Bronchial epithelial cell (primary cell): ENCODE data around the gene CHRD. TPM values are rescaled to one million over a fixed set of nuclear protein-coding genes. Genes with fewer than 3 reads are reported as not detected.
A peak's percentile ranks its signal among the peaks of the same experiment; 100 is the strongest.

Experiments
- DNase-seq: peaks from one replicate; pipeline ENCODE4 v3.0.0-alpha.2; 2010; ENCODE audit warnings: low read depth
- FAIRE-seq: peaks from 2 replicates; lab custom pipeline; 2011; peaks lifted over from hg19 to GRCh38; lab: Jason Lieb, UNC
- H3K27me3 ChIP-seq: 2 replicates; pipeline ENCODE4 v1.5.1; 2011; ENCODE audit warnings: low read length; ENCODE audit not compliant: control insufficient read depth, insufficient read depth
- H3K36me3 ChIP-seq: 2 replicates; pipeline ENCODE4 v1.5.1; 2011; ENCODE audit warnings: low read length; ENCODE audit not compliant: control insufficient read depth, insufficient read depth
- H3K4me3 ChIP-seq: 2 replicates; pipeline ENCODE4 v1.5.1; 2011; ENCODE audit warnings: mild to moderate bottlenecking, low read depth, low read length, control low read depth
- total RNA-seq: library from RNA; depleted of rRNA; stranded (reverse); fragments of >200 nt; gene quantifications from 2 replicates; pipeline ENCODE4 v1.2.1, GENCODE V29; 2014
- TF ChIP-seq, protein P1 (sequence below): IDR thresholded peaks from 2 replicates; pipeline ENCODE4 v1.5.1; 2011; ENCODE audit warnings: mild to moderate bottlenecking, moderate library complexity, low read length, control low read depth, inconsistent platforms; ENCODE audit not compliant: insufficient read depth, severe bottlenecking

CHRD gene
- total RNA-seq, 1 donor from 2014 or later, result not detected

DNA sequence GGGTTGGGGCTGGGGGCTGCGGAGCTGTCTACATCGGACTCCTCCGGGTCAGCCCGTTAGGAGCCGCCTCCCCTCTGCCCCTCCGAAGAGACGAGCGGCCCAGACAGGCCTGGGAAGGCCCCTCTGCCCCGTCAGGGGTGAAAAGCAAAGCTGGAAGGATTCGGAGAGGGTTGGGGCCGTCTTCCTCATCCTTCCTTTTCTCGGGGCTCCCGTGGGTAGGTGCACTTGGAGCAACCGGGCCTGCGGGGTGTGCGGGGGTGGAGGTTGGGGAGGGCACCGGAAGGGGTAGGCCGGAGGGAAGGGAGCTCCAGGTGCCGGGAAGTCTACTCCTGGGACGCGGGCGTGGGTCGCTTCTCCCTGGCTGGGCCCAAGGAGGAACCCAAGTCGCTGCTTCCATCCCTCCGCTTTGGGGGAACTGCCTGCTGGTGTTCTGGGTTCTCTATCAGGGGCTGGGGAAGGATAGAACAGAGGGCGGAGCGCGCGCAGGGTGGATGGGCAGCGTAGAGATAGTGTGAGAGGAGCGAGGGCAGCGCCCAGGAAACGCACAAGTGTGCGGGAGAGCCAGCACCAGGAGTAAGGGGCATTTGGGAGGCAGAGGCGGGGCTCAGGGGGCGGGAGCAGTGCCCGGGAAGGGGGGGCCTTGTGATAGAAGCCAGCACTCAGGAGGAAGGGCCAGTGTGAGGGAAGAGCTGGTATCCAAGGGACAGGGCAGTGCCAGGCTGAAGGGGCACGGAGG is 17.8 kb upstream of the CHRD start:
- TF ChIP-seq, protein P1, sequence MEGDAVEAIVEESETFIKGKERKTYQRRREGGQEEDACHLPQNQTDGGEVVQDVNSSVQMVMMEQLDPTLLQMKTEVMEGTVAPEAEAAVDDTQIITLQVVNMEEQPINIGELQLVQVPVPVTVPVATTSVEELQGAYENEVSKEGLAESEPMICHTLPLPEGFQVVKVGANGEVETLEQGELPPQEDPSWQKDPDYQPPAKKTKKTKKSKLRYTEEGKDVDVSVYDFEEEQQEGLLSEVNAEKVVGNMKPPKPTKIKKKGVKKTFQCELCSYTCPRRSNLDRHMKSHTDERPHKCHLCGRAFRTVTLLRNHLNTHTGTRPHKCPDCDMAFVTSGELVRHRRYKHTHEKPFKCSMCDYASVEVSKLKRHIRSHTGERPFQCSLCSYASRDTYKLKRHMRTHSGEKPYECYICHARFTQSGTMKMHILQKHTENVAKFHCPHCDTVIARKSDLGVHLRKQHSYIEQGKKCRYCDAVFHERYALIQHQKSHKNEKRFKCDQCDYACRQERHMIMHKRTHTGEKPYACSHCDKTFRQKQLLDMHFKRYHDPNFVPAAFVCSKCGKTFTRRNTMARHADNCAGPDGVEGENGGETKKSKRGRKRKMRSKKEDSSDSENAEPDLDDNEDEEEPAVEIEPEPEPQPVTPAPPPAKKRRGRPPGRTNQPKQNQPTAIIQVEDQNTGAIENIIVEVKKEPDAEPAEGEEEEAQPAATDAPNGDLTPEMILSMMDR, result no peak
- no peaks in the 10 kb centered on the region for H3K27me3 ChIP-seq
- peak overlapping the region; percentile 46 for H3K4me3 ChIP-seq
- FAIRE-seq (no peak), DNase-seq (peak; percentile 51)
- H3K36me3 ChIP-seq, result peaks cover 13% of the 10 kb centered on the region

DNA sequence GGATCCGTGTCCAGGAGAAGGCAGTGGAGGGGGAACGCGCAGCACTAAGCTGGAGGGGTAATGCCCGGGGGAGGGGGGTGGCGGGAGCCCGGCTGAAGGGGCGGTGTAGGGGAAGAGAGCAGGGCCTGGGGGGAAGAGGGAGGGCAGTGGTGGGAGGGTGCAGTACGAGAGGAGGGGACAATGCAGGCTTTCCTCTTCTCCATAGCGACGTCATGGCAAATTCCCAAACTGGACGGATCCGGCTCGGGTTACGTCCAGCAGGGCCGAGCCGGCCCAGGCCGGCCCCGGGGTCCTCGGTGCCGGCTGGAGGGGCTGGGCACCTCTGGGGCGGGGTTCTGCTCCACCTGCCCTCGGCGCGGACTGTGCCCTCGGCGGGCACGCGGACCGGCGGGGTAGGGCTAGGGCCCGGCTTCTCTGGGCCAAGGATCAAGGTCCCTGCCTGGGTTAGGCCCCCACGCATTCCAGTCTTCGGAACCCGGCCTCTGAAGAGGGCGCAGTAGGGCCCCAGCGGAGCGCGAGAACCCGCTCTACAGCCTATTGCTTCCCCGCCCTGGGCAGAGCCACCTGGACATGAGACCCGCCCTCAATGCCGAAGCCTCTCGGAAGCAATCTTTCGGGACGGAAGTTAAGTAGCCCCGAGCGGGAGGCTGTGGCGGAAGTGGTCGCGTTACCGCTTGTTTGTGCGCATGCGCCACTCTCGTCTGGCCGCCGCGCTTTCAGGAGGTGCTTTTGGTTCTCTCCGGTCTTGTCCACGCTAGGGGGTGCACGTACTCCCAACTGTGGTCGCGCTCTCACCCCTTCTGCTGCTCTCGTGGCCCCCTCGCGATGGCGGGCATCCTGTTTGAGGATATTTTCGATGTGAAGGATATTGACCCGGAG is 16.9 kb upstream of the CHRD start:
- Histone ChIP-seq H3K27me3 (no peaks in the 10 kb centered on the region), H3K36me3 (peaks cover 12% of the 10 kb centered on the region), H3K4me3 (peak overlapping the region; percentile 46)
- TF ChIP-seq, protein P1, result peak; percentile 69
- DNase-seq (peak; percentile 95), FAIRE-seq (no peak)

DNA sequence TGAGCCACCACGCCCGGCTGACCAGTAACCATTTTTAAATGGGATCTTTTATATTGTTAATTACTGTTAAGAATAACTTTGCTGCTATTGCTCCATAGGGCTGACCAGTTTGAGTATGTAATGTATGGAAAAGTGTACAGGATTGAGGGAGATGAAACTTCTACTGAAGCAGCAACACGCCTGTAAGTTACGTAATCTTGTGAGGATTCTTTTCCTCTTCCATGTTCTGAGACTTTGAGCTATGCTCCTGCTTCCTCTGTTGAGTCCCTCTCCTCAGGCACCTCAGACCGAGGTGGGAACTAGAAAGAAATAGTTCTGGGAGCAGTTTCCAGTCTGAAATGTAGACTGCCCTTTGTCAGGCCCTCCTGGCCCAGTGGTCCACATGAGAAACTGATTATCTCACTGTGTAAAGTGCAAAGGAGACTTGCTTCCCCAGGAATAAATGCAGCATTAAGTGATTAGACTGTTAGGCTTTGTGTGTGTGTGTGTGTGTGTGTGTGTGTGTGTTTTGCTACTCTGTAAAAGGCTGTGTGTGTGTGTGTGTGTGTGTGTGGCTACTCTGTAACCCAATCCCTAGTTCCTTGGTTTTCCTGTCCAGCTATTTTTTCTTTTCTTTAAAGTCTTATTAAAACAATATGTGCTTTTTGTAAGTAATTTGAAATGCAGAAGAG is 13.1 kb upstream of the CHRD start:
- no peak overlapping the region for H3K4me3 ChIP-seq
- DNase-seq, result no peak
- H3K27me3 ChIP-seq, result no peaks in the 10 kb centered on the region
- TF ChIP-seq, protein P1, result no peak
- FAIRE-seq, result no peak
- peaks cover 19% of the 10 kb centered on the region for H3K36me3 ChIP-seq

DNA sequence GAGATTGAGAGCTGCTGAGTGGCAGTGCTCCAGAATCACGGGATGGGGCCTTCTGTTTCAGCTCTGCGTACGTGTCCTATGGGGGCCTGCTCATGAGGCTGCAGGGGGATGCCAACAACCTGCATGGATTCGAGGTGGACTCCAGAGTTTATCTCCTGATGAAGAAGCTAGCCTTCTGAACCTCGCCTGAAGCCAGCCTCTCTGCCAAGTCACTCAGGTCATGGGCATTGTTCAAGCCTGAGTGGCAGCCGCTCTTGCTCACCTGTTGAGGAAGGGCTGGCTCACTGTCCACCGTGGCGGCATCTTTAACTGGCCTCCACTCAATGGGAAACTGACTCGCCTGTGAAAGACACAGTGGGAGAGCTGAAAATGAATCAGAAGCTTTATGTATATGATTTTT is 11.7 kb upstream of the CHRD start:
- FAIRE-seq (no peak), DNase-seq (no peak)
- TF ChIP-seq, protein P1, result no peak
- Histone ChIP-seq H3K4me3 (no peak overlapping the region), H3K27me3 (no peaks in the 10 kb centered on the region), H3K36me3 (peaks cover 19% of the 10 kb centered on the region)

DNA sequence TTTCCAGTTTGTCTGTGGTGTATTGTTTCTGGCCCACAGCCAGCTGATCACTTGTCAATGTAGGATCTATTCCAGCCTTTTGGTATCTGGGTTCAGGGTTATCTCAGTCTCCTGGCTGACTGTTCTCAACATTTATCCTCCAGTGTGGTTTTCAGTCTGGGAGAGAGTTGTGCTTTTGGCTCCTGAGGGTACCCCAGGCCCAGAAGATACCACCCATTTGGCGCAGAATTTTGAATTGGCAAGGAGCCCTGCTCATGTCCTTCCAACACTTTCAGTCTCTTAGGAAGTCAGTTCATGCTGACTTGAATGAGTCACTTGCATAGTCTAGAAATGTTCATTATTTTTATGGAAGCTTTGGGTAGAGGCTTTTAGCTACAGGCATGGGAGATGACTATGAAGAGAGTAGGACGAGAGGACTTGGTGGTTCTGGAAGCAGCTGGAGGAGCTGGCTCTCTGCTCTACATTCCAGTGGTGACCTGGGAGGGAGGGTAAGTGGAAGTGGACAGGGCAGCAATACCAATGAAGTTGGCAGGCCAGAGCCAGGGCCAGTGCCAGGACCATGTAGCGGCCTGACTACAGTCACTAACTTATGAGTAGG is 11.2 kb upstream of the CHRD start:
- FAIRE-seq (no peak), DNase-seq (no peak)
- Histone ChIP-seq H3K36me3 (peaks cover 19% of the 10 kb centered on the region), H3K27me3 (no peaks in the 10 kb centered on the region), H3K4me3 (no peak overlapping the region)
- TF ChIP-seq, protein P1, result no peak
